HepG2 (cell line): Measurements from ENCODE around the gene NEBL. TPM values are rescaled to one million over a fixed set of nuclear protein-coding genes. Genes with fewer than 3 reads are reported as not detected.

Experiments
- ATAC-seq: fragments of 200-7000 bp; cut with Tn5 transposase; 3 replicates; pipeline ENCODE4 v1.9.1; 2020; ENCODE audit warnings: mild to moderate bottlenecking, moderate library complexity
- BruUV-seq: library from RNA; stranded (reverse); fragments of 400-500 nt; replicated peaks from 2 replicates; lab custom pipeline; 2021; lab: Mats Ljungman, UMichigan
- CTCF ChIA-PET: fragments of 300-600 bp; formaldehyde crosslinking; extraction: SDS; loops from one replicate; lab custom pipeline; 2021; ENCODE audit warnings: low total read pairs, inconsistent platforms, low intra/inter-chr PET ratio; lab: Yijun Ruan, JAX
- POLR2A ChIA-PET: fragments of 350-600 bp; sonication (Branson Sonifier 250); formaldehyde crosslinking; loops from one replicate; lab custom pipeline; 2020; ENCODE audit warnings: antibody characterized with exemption, inconsistent platforms; lab: Yijun Ruan, JAX
- DNase-seq: peaks from one replicate; pipeline ENCODE4 v3.0.0-alpha.2; 2015; ENCODE audit warnings: low spot score
- FAIRE-seq: peaks from 3 replicates; lab custom pipeline; 2011; peaks lifted over from hg19 to GRCh38; lab: Jason Lieb, UNC
- H2AFZ ChIP-seq: one replicate; pipeline ENCODE4 v1.6.1; 2011; ENCODE audit warnings: low read length, inconsistent platforms
- H3K27ac ChIP-seq: fragments of 300-600 bp; 3 replicates; pipeline ENCODE4 v1.8.0; 2011; ENCODE audit warnings: mixed run types, mild to moderate bottlenecking, mixed read lengths, low read length, inconsistent platforms; ENCODE audit not compliant: insufficient read depth; ENCODE audit errors: extremely low read length
- H3K27me3 ChIP-seq, 2 experiments: fragments of 200-600 bp in 1 of 2; 2 replicates in 1 of 2; 3 replicates in 1 of 2; pipeline versions ENCODE4 v1.6.0 to v1.8.0; 2011; ENCODE audit warnings: low read length in 2 of 2, mild to moderate bottlenecking in 2 of 2, moderate library complexity in 2 of 2, inconsistent platforms in 1 of 2; ENCODE audit not compliant: insufficient read depth in 2 of 2, control insufficient read depth in 1 of 2
- H3K36me3 ChIP-seq, 2 experiments: fragments of 200-600 bp in 1 of 2; replicated peaks in 1 of 2; 2 replicates in 1 of 2; 3 replicates in 1 of 2; pipeline versions ENCODE4 v1.5.1 to v1.8.0; 2011; ENCODE audit warnings: low read length in 2 of 2, inconsistent platforms in 1 of 2; ENCODE audit not compliant: insufficient read depth in 2 of 2, control insufficient read depth in 1 of 2
- H3K4me1 ChIP-seq: 2 replicates; pipeline ENCODE4 v1.5.1; 2012; ENCODE audit warnings: low read length, inconsistent platforms; ENCODE audit not compliant: insufficient read depth
- H3K4me2 ChIP-seq: 2 replicates; pipeline ENCODE4 v1.6.0; 2011; ENCODE audit warnings: low read depth, low read length, inconsistent platforms
- H3K4me3 ChIP-seq, 3 experiments: fragments of 200-600 bp in 1 of 3; sonication (generic), shearing (Covaris generic) in 1 of 3; replicated peaks in 1 of 3; 2 replicates each; pipeline ENCODE4 v1.5.1; 2011 to 2016; ENCODE audit warnings: low read length in 3 of 3, inconsistent platforms in 2 of 3, low read depth in 2 of 3, mild to moderate bottlenecking in 2 of 3, control low read depth in 1 of 3, mixed read lengths in 1 of 3; ENCODE audit not compliant: insufficient read depth in 1 of 3
- H3K79me2 ChIP-seq: one replicate; pipeline ENCODE4 v1.6.1; 2011; ENCODE audit warnings: low read length, inconsistent platforms; ENCODE audit not compliant: insufficient read depth
- H3K9ac ChIP-seq: 2 replicates; pipeline ENCODE4 v1.6.0; 2011; ENCODE audit warnings: mild to moderate bottlenecking, low read depth, low read length, inconsistent platforms; ENCODE audit not compliant: insufficient read depth
- H3K9me3 ChIP-seq: 2 replicates; pipeline ENCODE4 v1.5.1; 2012; ENCODE audit warnings: mild to moderate bottlenecking, low read length
- H4K20me1 ChIP-seq: 2 replicates; pipeline ENCODE4 v1.6.0; 2011; ENCODE audit warnings: inconsistent platforms, mild to moderate bottlenecking, low read length, moderate library complexity; ENCODE audit not compliant: insufficient read depth
- CBX1 ChIP-seq: IDR thresholded peaks from one replicate; pipeline ENCODE4 v1.6.1; 2016; ENCODE audit warnings: antibody characterized with exemption, low read depth
- DPF2 ChIP-seq: sonication (generic); formaldehyde crosslinking; IDR thresholded peaks from 2 replicates; pipeline ENCODE4 v1.4.0; 2020; ENCODE audit warnings: mild to moderate bottlenecking, low read depth, missing genetic modification reagents, borderline replicate concordance
- FOSL2 ChIP-seq: sonication (generic); formaldehyde crosslinking; IDR thresholded peaks from 2 replicates; pipeline ENCODE4 v1.4.0; 2020; ENCODE audit warnings: missing genetic modification reagents
- HNRNPL ChIP-seq: fragments of 200-400 bp; formaldehyde crosslinking; IDR thresholded peaks from 2 replicates; pipeline ENCODE4 v1.6.1; 2017; ENCODE audit warnings: mild to moderate bottlenecking, low read depth, low read length
- HOXA5 ChIP-seq: sonication (generic); formaldehyde crosslinking; IDR thresholded peaks from 2 replicates; pipeline ENCODE4 v1.4.0; 2020; ENCODE audit warnings: missing genetic modification reagents
- KDM5B ChIP-seq: sonication (generic); formaldehyde crosslinking; IDR thresholded peaks from 2 replicates; pipeline ENCODE4 v1.4.0; 2020; ENCODE audit warnings: missing genetic modification reagents, mild to moderate bottlenecking, borderline replicate concordance
- SAFB2 ChIP-seq: sonication (generic); formaldehyde crosslinking; IDR thresholded peaks from 2 replicates; pipeline ENCODE4 v1.5.1; 2020; ENCODE audit warnings: missing genetic modification reagents, low read depth, mild to moderate bottlenecking, borderline replicate concordance
- SAP130 ChIP-seq: IDR thresholded peaks from 2 replicates; pipeline ENCODE4 v1.6.1; 2016; ENCODE audit warnings: low read depth
- ZFP36L2 ChIP-seq: sonication (generic); formaldehyde crosslinking; IDR thresholded peaks from 2 replicates; pipeline ENCODE4 v1.4.0; 2020; ENCODE audit warnings: missing genetic modification reagents
- ZNF207 ChIP-seq: fragments of 450-650 bp; IDR thresholded peaks from 2 replicates; pipeline ENCODE4 v1.6.1; 2016; ENCODE audit warnings: antibody characterized with exemption, borderline replicate concordance
- ZNF816 ChIP-seq: sonication (generic); formaldehyde crosslinking; IDR thresholded peaks from 2 replicates; pipeline ENCODE4 v1.8.0; 2022; ENCODE audit warnings: missing genetic modification reagents, mild to moderate bottlenecking, borderline replicate concordance
- ZNF883 ChIP-seq: sonication (generic); formaldehyde crosslinking; IDR thresholded peaks from 2 replicates; pipeline ENCODE4 v1.5.1; 2020; ENCODE audit warnings: mild to moderate bottlenecking, missing genetic modification reagents; ENCODE audit errors: not compliant biosample characterization
- WGBS: methylation state at CpG from one replicate; pipeline ENCODE4 v1.1.6; 2017; ENCODE audit warnings: low lambda C conversion rate; 5-methylcytosine and 5-hydroxymethylcytosine counted together
- in situ Hi-C: cut with HindIII; loops from 2 replicates; pipeline ENCODE4 v1.10.0; 2017; ENCODE audit warnings: low pct_unique_long_range_greater_than_20kb; ENCODE audit not compliant: extremely low pct_ligation_motif_present
- intact Hi-C: fragments of 100-400 bp; cut with micrococcal nuclease; formaldehyde crosslinking; loops from one replicate; pipeline ENCODE4 v1.10.0; 2022; ENCODE audit not compliant: unreplicated experiment
- polyA plus RNA-seq, 8 experiments: library from polyadenylated mRNA; depleted of rRNA in 3 of 8; stranded (reverse) in 7 of 8; unstranded in 1 of 8; fragments of >200 nt; fragmentation: Illumina TruSeq in 4 of 8; extraction: Trizol in 4 of 8; gene quantifications; 2 replicates each; pipeline versions ENCODE4 v1.2.1 to v1.2.3, GENCODE V29; 2011 to 2016; ENCODE audit warnings: low read depth in 4 of 8, missing spikeins in 1 of 8, mixed read lengths in 1 of 8; ENCODE audit not compliant: insufficient read depth in 1 of 8
- total RNA-seq, 5 experiments: library from RNA; depleted of rRNA; stranded (reverse); fragments of >200 nt; fragmentation: Illumina TruSeq; extraction: Trizol; gene quantifications; 2 replicates each; pipeline ENCODE4 v1.2.3, GENCODE V29; 2016; ENCODE audit warnings: low read depth in 1 of 5
- TF ChIP-seq, protein P1 (sequence below): sonication (generic); formaldehyde crosslinking; IDR thresholded peaks from 2 replicates; pipeline ENCODE4 v1.4.0; 2020; ENCODE audit warnings: low read depth, mild to moderate bottlenecking, missing genetic modification reagents
- TF ChIP-seq, protein P2 (sequence below): sonication (generic); formaldehyde crosslinking; IDR thresholded peaks from 2 replicates; pipeline ENCODE4 v1.4.0; 2020; ENCODE audit warnings: missing genetic modification reagents
- TF ChIP-seq, protein P3 (sequence below): sonication (generic); formaldehyde crosslinking; IDR thresholded peaks from 2 replicates; pipeline ENCODE4 v1.4.0; 2020; ENCODE audit warnings: missing genetic modification reagents, borderline replicate concordance

NEBL gene
- total and polyA plus RNA-seq, 2 of the 13 experiments (the other 11 are each of a cell fraction or from before 2014, with no cell fraction given) = not detected

DNA sequence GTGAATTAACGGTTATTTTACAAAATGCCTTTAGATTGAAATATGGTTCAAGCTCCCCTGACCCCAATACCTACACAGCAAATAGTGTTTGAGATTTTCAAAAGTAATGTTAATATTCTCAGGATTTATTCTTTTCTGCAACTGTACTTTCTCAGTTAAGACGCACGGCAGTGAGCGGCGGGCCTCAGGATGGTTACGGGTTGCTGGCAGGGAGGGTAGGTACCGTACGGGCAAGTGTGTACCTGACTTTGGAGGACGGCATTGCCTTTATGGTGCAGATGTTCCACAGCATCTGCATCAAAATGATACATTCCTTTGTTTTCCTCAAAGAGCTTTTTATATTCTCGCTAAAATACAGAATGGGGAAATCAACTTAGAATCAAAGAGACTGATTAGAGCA is 44.8 kb downstream of the NEBL start:
- in situ Hi-C loops = no loop called here
- POLR2A ChIA-PET = no interaction called here
- H2AFZ ChIP-seq = no peak overlapping the region
- H3K27me3 ChIP-seq = no peaks in the 10 kb centered on the region; a peak in 1 of 5 replicates
- no peak for DNase-seq
- H3K79me2 ChIP-seq = no peaks in the 10 kb centered on the region
- H4K20me1 ChIP-seq = no peaks in the 10 kb centered on the region
- H3K4me3 ChIP-seq = no peak overlapping the region
- no peaks in the 10 kb centered on the region for H3K36me3 ChIP-seq
- CTCF ChIA-PET = no interaction called here
- WGBS = 44% methylated on average over 10 of the region's 10 CpGs
- no peak overlapping the region for H3K9ac ChIP-seq
- H3K27ac ChIP-seq = no peak overlapping the region
- intact Hi-C loops = loop anchor here (10.0 kb wide), 1 partner anchor 1438 kb away; no protein-coding TSS in a partner anchor
- no peak overlapping the region for H3K4me2 ChIP-seq
- no peaks in the 10 kb centered on the region for H3K9me3 ChIP-seq
- no peak for TF ChIP-seq FOSL2
- no peak for TF ChIP-seq ZNF883
- no peak for TF ChIP-seq SAP130 (CRISPR knock-in tag)
- no peak for TF ChIP-seq SAFB2 (CRISPR knock-in tag)
- no peak for TF ChIP-seq KDM5B (CRISPR knock-in tag)
- no peak for TF ChIP-seq DPF2 (CRISPR knock-in tag)
- TF ChIP-seq, protein P1, sequence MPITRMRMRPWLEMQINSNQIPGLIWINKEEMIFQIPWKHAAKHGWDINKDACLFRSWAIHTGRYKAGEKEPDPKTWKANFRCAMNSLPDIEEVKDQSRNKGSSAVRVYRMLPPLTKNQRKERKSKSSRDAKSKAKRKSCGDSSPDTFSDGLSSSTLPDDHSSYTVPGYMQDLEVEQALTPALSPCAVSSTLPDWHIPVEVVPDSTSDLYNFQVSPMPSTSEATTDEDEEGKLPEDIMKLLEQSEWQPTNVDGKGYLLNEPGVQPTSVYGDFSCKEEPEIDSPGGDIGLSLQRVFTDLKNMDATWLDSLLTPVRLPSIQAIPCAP (CRISPR knock-in tag) = no peak
- TF ChIP-seq, protein P2, sequence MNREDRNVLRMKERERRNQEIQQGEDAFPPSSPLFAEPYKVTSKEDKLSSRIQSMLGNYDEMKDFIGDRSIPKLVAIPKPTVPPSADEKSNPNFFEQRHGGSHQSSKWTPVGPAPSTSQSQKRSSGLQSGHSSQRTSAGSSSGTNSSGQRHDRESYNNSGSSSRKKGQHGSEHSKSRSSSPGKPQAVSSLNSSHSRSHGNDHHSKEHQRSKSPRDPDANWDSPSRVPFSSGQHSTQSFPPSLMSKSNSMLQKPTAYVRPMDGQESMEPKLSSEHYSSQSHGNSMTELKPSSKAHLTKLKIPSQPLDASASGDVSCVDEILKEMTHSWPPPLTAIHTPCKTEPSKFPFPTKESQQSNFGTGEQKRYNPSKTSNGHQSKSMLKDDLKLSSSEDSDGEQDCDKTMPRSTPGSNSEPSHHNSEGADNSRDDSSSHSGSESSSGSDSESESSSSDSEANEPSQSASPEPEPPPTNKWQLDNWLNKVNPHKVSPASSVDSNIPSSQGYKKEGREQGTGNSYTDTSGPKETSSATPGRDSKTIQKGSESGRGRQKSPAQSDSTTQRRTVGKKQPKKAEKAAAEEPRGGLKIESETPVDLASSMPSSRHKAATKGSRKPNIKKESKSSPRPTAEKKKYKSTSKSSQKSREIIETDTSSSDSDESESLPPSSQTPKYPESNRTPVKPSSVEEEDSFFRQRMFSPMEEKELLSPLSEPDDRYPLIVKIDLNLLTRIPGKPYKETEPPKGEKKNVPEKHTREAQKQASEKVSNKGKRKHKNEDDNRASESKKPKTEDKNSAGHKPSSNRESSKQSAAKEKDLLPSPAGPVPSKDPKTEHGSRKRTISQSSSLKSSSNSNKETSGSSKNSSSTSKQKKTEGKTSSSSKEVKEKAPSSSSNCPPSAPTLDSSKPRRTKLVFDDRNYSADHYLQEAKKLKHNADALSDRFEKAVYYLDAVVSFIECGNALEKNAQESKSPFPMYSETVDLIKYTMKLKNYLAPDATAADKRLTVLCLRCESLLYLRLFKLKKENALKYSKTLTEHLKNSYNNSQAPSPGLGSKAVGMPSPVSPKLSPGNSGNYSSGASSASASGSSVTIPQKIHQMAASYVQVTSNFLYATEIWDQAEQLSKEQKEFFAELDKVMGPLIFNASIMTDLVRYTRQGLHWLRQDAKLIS (CRISPR knock-in tag) = no peak
- TF ChIP-seq CBX1 = no peak
- no peak for TF ChIP-seq ZNF816
- TF ChIP-seq HNRNPL = no peak
- no peak for TF ChIP-seq ZNF207
- no peak for TF ChIP-seq ZFP36L2
- TF ChIP-seq HOXA5 (CRISPR knock-in tag) = no peak
- TF ChIP-seq, protein P3, sequence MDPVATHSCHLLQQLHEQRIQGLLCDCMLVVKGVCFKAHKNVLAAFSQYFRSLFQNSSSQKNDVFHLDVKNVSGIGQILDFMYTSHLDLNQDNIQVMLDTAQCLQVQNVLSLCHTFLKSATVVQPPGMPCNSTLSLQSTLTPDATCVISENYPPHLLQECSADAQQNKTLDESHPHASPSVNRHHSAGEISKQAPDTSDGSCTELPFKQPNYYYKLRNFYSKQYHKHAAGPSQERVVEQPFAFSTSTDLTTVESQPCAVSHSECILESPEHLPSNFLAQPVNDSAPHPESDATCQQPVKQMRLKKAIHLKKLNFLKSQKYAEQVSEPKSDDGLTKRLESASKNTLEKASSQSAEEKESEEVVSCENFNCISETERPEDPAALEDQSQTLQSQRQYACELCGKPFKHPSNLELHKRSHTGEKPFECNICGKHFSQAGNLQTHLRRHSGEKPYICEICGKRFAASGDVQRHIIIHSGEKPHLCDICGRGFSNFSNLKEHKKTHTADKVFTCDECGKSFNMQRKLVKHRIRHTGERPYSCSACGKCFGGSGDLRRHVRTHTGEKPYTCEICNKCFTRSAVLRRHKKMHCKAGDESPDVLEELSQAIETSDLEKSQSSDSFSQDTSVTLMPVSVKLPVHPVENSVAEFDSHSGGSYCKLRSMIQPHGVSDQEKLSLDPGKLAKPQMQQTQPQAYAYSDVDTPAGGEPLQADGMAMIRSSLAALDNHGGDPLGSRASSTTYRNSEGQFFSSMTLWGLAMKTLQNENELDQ (CRISPR knock-in tag) = no peak
- TF ChIP-seq, all 625 proteins: peak for 0
- H3K4me1 ChIP-seq = no peaks in the 10 kb centered on the region
- no TSS peak for BruUV-seq
- ATAC-seq (no peak), FAIRE-seq (no peak)
